Hematopoietic multipotent progenitor cell treated with erythropoietin and hydrocortisone succinate and interleukin-3 and kit ligand, for 8 days (in vitro differentiated cells): ENCODE data around the gene MATK.
"Not testable (repeated sequence)": the region's sequence is repeated elsewhere in the genome, so short reads cannot be mapped to it uniquely, and the experiment has no call there.

Experiments used
- DNase-seq: peaks from one replicate; pipeline ENCODE4 v3.0.0-alpha.2; 2015

Gene MATK

GRCh38 chr19:3785938-3786824 lies at the start of gene MATK:
MATK (minus strand) TSS chr19:3786381; CDS start chr19:3785135, 1,246 bp downstream.
- DNase-seq: no peak

- no peak for DNase-seq
These were observed 48.9 kb upstream of the MATK start for GRCh38 chr19:3835055-3835435.

- DNase-seq: no peak
These were observed 48.3 kb upstream of the MATK start for GRCh38 chr19:3834349-3835054.

GRCh38 chr19:3833578-3834348 lies 47.6 kb upstream of the MATK start:
- no peak for DNase-seq

GRCh38 chr19:3832001-3832400 lies 45.8 kb upstream of the MATK start:
- no peak for DNase-seq

GRCh38 chr19:3831601-3832000 lies 45.4 kb upstream of the MATK start:
- DNase-seq: no peak

GRCh38 chr19:3830621-3831589 lies 44.7 kb upstream of the MATK start:
- DNase-seq: no peak

GRCh38 chr19:3827306-3827705 lies 41.1 kb upstream of the MATK start:
- DNase-seq: no peak

- DNase-seq: no peak
These were observed 40.0 kb upstream of the MATK start for GRCh38 chr19:3826163-3826562.

- no peak for DNase-seq
These were observed 39.2 kb upstream of the MATK start for GRCh38 chr19:3825286-3825956.

- no peak for DNase-seq
These were observed 37.2 kb upstream of the MATK start for GRCh38 chr19:3823350-3823713.

GRCh38 chr19:3822683-3823349 lies 36.6 kb upstream of the MATK start:
- no peak for DNase-seq

GRCh38 chr19:3821857-3822364 lies 35.7 kb upstream of the MATK start:
- peak; percentile 56 for DNase-seq

GRCh38 chr19:3821156-3821555 lies 35.0 kb upstream of the MATK start:
- no peak for DNase-seq

GRCh38 chr19:3819989-3820388 lies 33.8 kb upstream of the MATK start:
- no peak for DNase-seq

GRCh38 chr19:3818918-3819317 lies 32.7 kb upstream of the MATK start:
- no peak for DNase-seq

GRCh38 chr19:3818466-3818865 lies 32.3 kb upstream of the MATK start:
- no peak for DNase-seq

- DNase-seq: no peak
These were observed 31.6 kb upstream of the MATK start for GRCh38 chr19:3817761-3818160.

GRCh38 chr19:3816566-3817218 lies 30.5 kb upstream of the MATK start:
- DNase-seq: no peak

- DNase-seq: not testable (repeated sequence)
These were observed 30.0 kb upstream of the MATK start for GRCh38 chr19:3816148-3816547.
